ENCODE measurements around the gene ASIC5.
"Not testable (repeated sequence)": the region's sequence is repeated elsewhere in the genome, so short reads cannot be mapped to it uniquely, and the experiment has no call there.

The ASIC5 gene

GRCh38 chr4:155866177-155866576 lies at the start of gene ASIC5:
TSS of gene ASIC5 (minus strand) at chr4:155866277. CDS start at chr4:155866226, 51 bp downstream.
- DNase-seq: no peak

GRCh38 chr4:155914782-155915181 lies 48.7 kb upstream of the ASIC5 start:
- intact Hi-C loops (cut with DNase I): no loop called here
- DNase-seq: no peak

More at GRCh38 chr4:155866177-155866576, at the start of gene ASIC5:
- intact Hi-C loops (cut with DNase I): no loop called here

DNA sequence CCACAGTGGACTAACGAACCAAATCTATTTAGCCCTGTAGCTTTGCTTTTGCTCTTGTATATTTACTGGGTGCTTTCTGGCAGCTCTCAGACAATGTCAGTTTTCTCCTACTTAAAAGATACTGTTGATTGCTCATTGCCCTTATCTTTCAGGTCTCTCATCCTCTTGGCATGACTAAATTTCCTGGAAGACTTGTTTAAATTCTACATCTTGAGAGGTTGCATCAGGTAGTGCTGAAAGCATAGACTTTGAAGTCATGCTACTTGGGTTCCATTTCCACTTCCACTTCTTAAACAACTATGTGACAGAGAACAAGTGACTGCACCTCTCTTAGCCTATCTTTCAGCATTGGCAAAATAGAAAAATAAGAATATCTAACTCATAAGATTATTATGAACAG lies 45.8 kb upstream of the ASIC5 start:
- intact Hi-C loops (cut with DNase I): no loop called here
- no peak for DNase-seq

- no peak for DNase-seq
- intact Hi-C loops (cut with DNase I): no loop called here
These were observed 43.6 kb upstream of the ASIC5 start for GRCh38 chr4:155909615-155910226.

- DNase-seq: no peak
- intact Hi-C loops (cut with DNase I): no loop called here
These were observed 42.4 kb upstream of the ASIC5 start for GRCh38 chr4:155908187-155909139.

DNA sequence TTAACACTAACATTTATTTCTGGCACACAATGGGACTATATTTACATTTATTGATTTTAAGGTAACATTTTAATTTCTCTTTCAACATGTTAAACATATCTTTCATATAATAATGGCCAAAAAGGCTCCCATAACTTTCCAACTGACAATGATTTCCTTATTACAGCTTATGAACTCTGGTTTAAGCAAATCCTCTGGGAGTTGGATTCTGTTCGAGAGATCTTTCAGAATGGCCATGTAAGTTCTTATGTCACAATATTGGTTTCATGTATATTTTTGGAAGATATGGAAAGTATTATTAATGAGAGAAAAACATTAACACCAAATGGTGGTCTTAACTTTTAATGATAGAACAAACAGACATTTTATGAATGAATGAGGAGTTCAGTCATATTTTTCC lies 41.5 kb upstream of the ASIC5 start:
- intact Hi-C loops (cut with DNase I): no loop called here
- DNase-seq: no peak

- DNase-seq: no peak
- intact Hi-C loops (cut with DNase I): no loop called here
These were observed 40.6 kb upstream of the ASIC5 start for GRCh38 chr4:155906554-155907247.

DNA sequence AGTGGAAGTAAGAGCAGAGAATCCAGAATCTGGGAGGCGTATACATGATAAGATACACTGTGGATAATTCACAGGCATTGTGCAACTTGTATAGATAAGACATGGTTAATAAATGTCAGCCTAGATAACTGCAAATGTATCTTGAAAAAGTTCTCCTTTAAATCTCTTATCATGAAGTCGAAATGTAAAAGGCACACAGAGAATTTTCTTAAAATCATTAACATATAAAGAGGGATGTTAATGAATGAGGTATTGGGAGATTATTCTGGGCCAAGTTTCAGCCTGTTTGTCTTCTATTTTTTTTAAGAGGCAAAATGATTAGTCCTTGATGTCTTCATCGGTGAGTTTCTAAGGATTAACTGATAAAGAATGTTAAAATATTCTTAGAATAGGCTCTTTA lies 38.3 kb upstream of the ASIC5 start:
- DNase-seq: no peak
- intact Hi-C loops (cut with DNase I): no loop called here

GRCh38 chr4:155903453-155903852 lies 37.4 kb upstream of the ASIC5 start, which contains the start of gene TDO2:
TSS of gene TDO2 (plus strand) at chr4:155903696. CDS start at chr4:155903759, 63 bp downstream.
- DNase-seq: no peak
- intact Hi-C loops (cut with DNase I): no loop called here

DNA sequence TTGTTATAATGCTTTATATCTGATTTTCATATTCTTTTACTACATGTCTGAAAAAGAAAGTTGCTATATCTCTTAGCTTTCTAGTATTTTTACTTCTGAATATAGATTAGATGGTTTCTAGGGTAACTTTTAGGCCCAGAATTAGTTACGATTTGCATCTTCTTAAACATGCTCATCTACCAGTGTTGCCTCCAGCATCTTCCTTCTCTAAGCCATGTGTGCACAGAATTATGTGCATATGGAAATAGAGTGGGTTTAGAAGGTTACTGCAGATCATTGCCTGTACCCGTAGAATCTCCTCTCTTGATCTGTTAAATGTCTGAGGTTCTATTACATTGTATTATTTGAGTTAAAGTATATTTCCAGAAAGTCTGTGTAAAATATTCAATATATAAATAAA lies 34.9 kb upstream of the ASIC5 start:
- no peak for DNase-seq
- intact Hi-C loops (cut with DNase I): no loop called here

- intact Hi-C loops (cut with DNase I): no loop called here
- no peak for DNase-seq
These were observed 34.3 kb upstream of the ASIC5 start for GRCh38 chr4:155900381-155900780.

- no peak for DNase-seq
- intact Hi-C loops (cut with DNase I): no loop called here
These were observed 33.8 kb upstream of the ASIC5 start for GRCh38 chr4:155899891-155900290.

- intact Hi-C loops (cut with DNase I); DNase-seq: not testable (repeated sequence)
These were observed 32.3 kb upstream of the ASIC5 start for GRCh38 chr4:155898371-155898770.

GRCh38 chr4:155891058-155891457 lies 25.0 kb upstream of the ASIC5 start:
- intact Hi-C loops (cut with DNase I): no loop called here
- DNase-seq: no peak

DNA sequence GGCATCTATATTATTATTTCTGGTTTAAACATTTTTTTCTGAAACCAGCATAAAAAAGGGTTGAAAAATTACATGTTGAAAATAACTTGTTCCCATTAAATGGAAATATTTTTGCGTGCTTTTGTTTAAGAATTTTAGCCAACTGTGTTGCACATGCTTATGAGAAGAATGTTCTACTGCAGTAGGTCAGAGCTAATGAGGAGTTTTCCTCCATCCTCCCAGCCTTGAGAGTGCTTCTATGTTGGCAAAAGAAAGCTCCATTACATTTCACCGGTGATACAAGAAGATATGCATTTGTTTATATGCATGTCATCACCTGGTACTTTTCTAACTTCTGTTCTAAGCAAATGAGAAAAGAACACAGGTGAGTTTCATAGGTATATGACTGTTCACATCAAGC lies 23.9 kb upstream of the ASIC5 start:
- intact Hi-C loops (cut with DNase I): no loop called here
- DNase-seq: no peak

- intact Hi-C loops (cut with DNase I): no loop called here
- DNase-seq: no peak
These were observed 23.1 kb upstream of the ASIC5 start for GRCh38 chr4:155889031-155889793.

- DNase-seq: no peak
- intact Hi-C loops (cut with DNase I): no loop called here
These were observed 21.9 kb upstream of the ASIC5 start for GRCh38 chr4:155887847-155888570.

- intact Hi-C loops (cut with DNase I): no loop called here
- DNase-seq: no peak
These were observed 21.0 kb upstream of the ASIC5 start for GRCh38 chr4:155887045-155887444.

DNA sequence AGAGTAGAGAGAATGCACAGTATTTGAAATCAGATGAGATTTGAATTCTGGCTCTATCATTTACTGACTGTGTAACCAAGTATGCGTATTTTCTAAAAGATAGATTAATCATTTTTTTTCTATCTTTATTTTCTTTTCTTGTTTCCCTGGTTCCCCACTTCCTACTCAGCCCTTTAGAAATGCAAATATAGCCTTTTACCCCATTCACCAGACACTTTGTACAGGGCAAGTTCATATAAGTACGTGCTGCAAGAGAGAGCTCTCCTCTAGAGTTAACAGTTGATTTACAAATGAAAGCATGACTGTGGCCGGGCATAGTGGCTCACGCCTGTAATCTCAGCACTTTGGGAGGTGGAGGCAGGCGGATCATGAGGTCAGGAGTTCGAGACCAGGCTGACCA lies 19.6 kb upstream of the ASIC5 start:
- intact Hi-C loops (cut with DNase I): no loop called here
- no peak for DNase-seq

GRCh38 chr4:155883895-155884294 lies 17.8 kb upstream of the ASIC5 start:
- intact Hi-C loops (cut with DNase I): no loop called here
- no peak for DNase-seq

Data from posterior cingulate gyrus (tissue), 11 donors.